ENCODE data around the gene ACKR4.
"Not testable (repeated sequence)": the region's sequence is repeated elsewhere in the genome, so short reads cannot be mapped to it uniquely, and the experiment has no call there.

Gene ACKR4

DNA sequence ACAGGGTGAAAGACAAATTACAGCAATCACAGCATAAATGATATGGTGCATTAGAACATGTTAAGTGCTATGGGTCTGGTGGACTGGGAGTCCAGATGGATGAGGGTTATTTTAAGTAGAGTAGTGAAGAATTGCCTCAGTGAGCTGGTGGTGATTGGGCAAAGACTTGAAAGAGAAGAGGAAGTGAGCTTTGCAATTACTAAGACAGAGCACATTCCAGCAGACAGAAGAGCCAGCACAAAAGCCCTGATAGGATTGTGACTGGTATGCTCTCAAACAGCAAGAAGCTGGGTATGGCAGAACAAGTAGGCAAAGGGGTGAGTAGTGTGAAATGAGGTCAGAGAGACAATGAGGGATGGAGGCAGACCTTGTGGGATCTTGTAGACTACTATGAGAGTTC is 2.1 kb upstream of the ACKR4 start:
- no peak for DNase-seq

- no peak for DNase-seq
Measured at GRCh38 chr3:132596326-132596725, 744 bp upstream of the ACKR4 start.

GRCh38 chr3:132597660-132598059 is 590 bp downstream of the ACKR4 start:
- no peak for DNase-seq

DNA sequence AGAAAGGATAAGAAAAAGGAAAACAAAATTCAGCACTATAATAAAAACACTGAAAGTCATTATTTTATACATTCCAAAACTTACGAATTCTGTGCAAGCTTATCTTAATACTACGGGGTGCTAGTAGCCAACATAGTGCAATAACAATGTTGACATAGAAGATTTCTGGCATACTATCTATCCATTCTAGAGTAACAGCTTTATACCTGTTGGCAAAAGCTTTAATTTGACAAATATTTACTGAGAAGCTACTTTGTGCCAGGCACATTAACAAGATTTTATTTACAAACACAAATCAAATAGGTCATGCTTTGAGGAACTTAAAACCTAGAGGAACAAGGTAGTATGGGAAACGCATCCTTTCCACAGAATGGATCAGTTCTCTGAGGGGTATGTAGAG is 1.1 kb downstream of the ACKR4 start:
- DNase-seq, result no peak

- not testable (repeated sequence) for DNase-seq
Measured at GRCh38 chr3:132600614-132601013, 3.5 kb downstream of the ACKR4 start.

- no peak for DNase-seq
Measured at GRCh38 chr3:132605374-132605792, 8.3 kb downstream of the ACKR4 start.

DNA sequence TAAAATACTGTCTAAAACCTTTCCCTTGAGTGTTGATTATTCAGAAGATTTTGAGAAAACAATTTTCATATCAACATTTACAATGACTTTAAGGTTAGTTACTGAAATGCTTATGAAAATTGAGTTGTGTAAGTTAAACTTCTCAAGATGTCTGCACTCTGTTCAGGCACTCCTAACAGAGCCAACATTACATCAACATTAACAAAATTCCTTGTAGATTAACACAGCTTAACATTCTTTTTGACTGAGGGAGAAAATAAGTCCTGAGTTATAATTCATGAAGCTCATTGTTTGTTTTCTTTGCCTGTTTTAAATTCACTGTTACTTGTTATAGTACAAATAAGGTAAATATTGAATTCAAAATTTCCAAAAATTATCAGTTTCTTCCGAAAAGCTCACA is 9.0 kb downstream of the ACKR4 start:
- DNase-seq, result no peak

GRCh38 chr3:132606620-132607019 is 9.6 kb downstream of the ACKR4 start:
- not testable (repeated sequence) for DNase-seq

- not testable (repeated sequence) for DNase-seq
Measured at GRCh38 chr3:132615301-132615700, 18.2 kb downstream of the ACKR4 start.

DNA sequence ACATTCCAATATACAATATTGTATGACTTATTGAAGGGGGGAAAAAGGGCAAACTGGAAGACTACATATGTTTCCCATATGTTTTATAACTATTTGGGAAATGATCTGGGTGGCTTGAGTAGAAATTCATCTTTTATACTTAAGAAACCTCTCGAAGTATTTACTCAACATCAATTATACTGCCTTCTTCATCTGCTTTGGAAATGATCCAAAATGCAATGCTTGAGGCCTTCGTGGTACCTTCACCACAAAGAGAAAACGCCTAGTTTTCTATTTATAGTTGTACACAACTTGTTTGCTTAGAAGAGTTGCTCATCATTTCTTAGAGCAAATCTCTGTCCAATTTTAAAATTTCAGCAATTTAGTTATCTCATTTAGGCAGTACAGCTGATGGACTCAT is 18.8 kb downstream of the ACKR4 start:
- no peak for DNase-seq

DNA sequence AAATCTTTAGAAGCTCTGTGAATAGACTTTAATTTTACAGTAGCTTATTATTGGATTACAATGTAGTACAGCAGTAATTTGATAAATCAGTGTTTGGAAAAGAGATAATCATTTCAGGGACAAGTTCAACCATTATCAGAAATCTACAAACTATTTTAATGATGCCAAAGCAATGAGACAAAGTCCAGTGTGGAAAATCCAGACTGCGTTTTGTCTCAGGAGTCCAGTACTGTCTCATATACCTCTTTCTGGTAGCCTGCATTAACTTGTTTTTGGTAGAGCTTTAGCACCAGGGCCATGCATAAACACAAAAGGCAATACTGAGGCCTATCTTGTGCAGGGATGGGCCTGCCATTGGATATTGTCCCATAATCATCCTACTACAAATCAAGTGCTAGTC is 19.7 kb downstream of the ACKR4 start:
- DNase-seq, result no peak

- DNase-seq, result no peak
Measured at GRCh38 chr3:132622148-132622547, 25.1 kb downstream of the ACKR4 start.

DNA sequence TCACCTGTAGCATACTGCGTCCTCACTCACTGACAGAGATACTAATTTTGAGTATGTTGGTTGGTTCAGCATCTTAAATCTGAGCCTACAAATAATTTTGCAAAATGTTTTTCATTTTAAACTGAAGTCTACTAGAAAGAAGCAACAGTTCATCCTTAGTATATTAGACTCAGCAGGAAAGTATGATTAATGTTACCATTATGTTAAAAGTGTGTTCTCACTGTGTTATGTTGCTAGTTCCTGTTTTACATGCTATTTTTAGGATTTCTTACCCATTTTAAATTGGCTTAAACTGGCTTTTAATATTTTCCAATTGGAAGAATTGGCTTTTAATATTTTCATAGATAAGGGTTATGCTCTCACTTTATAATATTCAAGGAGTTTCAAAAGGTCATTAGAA is 25.7 kb downstream of the ACKR4 start:
- DNase-seq, result no peak

- no peak for DNase-seq
Measured at GRCh38 chr3:132623646-132624045, 26.6 kb downstream of the ACKR4 start.

- DNase-seq, result no peak
Measured at GRCh38 chr3:132624790-132625189, 27.7 kb downstream of the ACKR4 start.

GRCh38 chr3:132625613-132626012 is 28.5 kb downstream of the ACKR4 start:
- no peak for DNase-seq

- no peak for DNase-seq
Measured at GRCh38 chr3:132626955-132627354, 29.9 kb downstream of the ACKR4 start.

DNA sequence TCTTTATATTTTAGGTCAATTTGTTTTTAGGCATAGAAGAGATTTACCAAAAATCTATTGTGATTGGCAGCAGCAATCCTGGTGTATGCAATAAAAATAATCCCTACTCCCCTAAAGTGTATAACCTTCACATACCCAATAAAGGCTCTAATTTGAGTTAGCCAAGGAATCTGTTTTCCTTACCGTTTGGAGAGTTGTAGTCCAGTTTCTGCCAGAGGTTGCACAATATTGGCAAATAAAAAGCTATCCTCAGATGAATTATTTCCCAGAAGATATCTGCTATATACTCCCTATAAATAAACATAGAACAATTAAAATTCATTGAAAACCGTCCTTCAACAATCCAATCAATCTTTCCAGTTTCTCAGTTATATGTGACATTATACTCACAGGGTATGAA is 31.1 kb downstream of the ACKR4 start:
- DNase-seq, result no peak

- DNase-seq, result no peak
Measured at GRCh38 chr3:132629928-132630327, 32.9 kb downstream of the ACKR4 start.

- DNase-seq, result no peak
Measured at GRCh38 chr3:132630612-132631011, 33.5 kb downstream of the ACKR4 start.

DNA sequence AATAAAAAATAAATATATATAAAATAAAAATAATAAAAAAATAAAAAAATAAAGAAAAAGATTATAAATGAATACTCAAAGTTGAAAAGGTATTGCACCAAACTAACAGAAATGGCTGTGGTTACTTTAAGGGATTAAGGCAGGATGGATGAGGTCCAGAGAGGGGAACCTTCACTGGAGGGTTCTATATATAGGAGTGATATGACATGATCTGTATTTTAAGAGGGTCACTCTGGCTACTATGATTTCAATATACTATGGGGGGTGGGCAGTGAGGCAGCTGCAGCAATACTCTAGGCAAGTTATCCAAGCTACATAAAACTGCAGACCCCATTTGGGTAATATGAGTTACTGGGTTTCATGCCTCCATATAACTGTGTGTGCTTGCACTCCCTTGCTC is 38.0 kb downstream of the ACKR4 start:
- DNase-seq, result no peak

GRCh38 chr3:132637590-132637989 is 40.5 kb downstream of the ACKR4 start:
- DNase-seq, result no peak

- no peak for DNase-seq
Measured at GRCh38 chr3:132638706-132639105, 41.6 kb downstream of the ACKR4 start.

DNA sequence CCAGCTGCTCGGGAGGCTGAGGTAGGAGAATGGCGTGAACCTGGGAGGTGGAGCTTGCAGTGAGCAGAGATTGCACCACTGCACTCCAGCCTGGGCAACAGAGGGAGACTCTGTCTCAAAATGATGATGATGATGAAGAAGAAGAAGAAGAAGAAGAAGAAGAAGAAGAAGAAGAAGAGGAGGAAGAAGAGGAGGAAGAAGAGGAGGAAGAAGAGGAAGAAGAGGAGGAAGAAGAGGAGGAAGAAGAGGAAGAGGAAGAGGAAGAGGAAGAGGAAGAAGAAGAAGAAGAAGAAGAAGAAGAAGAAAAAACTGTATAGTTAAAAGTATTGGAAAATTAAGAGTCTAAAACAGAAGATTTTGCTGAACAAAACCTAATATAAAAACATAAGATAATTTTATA is 44.4 kb downstream of the ACKR4 start:
- not testable (repeated sequence) for DNase-seq

DNA sequence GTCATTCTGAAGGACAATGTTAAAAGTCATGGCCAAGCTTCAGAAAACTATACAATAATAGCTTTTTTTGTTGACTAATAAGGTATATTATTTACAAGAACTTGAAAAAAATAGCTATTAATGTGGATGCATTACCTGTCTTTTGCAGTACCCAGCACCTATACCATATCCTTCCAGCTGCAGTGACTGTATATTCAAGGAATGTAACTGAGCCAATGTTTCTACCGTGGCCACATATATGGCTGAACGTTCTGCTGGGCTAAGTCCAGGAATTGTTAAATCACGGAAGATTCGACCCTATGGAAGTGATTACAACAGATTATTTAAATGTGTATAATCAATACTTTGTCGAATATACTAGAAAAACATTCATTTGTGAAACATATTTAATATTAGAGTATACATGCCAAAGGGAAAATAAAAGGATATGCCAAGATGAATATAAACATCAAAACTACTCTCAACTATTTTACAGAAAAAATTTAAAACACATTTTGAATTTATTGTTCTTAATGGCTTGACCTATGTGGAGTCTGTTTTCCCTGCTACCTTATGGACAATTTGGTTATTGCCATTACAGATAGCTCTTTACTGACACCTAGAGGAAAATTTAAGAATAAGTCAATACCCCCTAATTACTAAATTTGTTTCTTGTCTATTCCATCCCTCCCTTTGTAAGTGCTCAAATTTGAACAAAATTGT is 44.9 kb downstream of the ACKR4 start:
- DNase-seq, result peak; percentile 44

- DNase-seq, result no peak
Measured at GRCh38 chr3:132642539-132642847, 45.4 kb downstream of the ACKR4 start.
